ENCODE results near the gene GOLGA8K.
"Not testable (repeated sequence)": the region's sequence is repeated elsewhere in the genome, so short reads cannot be mapped to it uniquely, and the experiment has no call there.

- TF ChIP-seq CTCF (IDR thresholded peaks at IDR 0.05; ENCODE audit: low read depth, low read length); POLR2A (IDR thresholded peaks at IDR 0.05; ENCODE audit: extremely low read depth, insufficient read length); MYC (IDR thresholded peaks at IDR 0.05; ENCODE audit: low read depth, low read length): not testable (repeated sequence)
- TF ChIP-seq, protein P1, sequence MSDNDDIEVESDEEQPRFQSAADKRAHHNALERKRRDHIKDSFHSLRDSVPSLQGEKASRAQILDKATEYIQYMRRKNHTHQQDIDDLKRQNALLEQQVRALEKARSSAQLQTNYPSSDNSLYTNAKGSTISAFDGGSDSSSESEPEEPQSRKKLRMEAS (IDR thresholded peaks at IDR 0.05; ENCODE audit: low read depth, low read length): not testable (repeated sequence)
Measured at GRCh38 chr15:32363449-32363848, 39.6 kb downstream of the GOLGA8K start.

Measured in NB4 (cell line).